NCI-H146 (cell line): ENCODE data around the gene ADAMTSL5.
"Not testable (repeated sequence)": the region's sequence is repeated elsewhere in the genome, so short reads cannot be mapped to it uniquely, and the experiment has no call there.

Experiments used
- DNase-seq: peaks from one replicate; lab custom pipeline; 2025; lab: John Stamatoyannopoulos, UW

Gene ADAMTSL5

GRCh38 chr19:1512671-1513498 is at the start of gene ADAMTSL5:
Gene ADAMTSL5 (minus strand): TSS chr19:1513019. CDS start chr19:1510943, 2,076 bp downstream.
- no peak for DNase-seq

- no peak for DNase-seq
Measured at GRCh38 chr19:1561236-1561842, 48.5 kb upstream of the ADAMTSL5 start.

GRCh38 chr19:1560286-1560882 is 47.6 kb upstream of the ADAMTSL5 start:
- no peak for DNase-seq

- no peak for DNase-seq
Measured at GRCh38 chr19:1558552-1558951, 45.7 kb upstream of the ADAMTSL5 start.

- DNase-seq, result no peak
Measured at GRCh38 chr19:1556390-1557070, 43.7 kb upstream of the ADAMTSL5 start.

- no peak for DNase-seq
Measured at GRCh38 chr19:1555487-1556389, 42.9 kb upstream of the ADAMTSL5 start.

- no peak for DNase-seq
Measured at GRCh38 chr19:1554968-1555367, 42.1 kb upstream of the ADAMTSL5 start.

GRCh38 chr19:1553415-1553814 is 40.6 kb upstream of the ADAMTSL5 start:
- no peak for DNase-seq

- no peak for DNase-seq
Measured at GRCh38 chr19:1551068-1552040, 38.5 kb upstream of the ADAMTSL5 start.

GRCh38 chr19:1549332-1549945 is 36.6 kb upstream of the ADAMTSL5 start:
- DNase-seq, result no peak

GRCh38 chr19:1540365-1540925 is 27.6 kb upstream of the ADAMTSL5 start:
- no peak for DNase-seq

GRCh38 chr19:1539749-1540148 is 26.9 kb upstream of the ADAMTSL5 start:
- not testable (repeated sequence) for DNase-seq

- no peak for DNase-seq
Measured at GRCh38 chr19:1538978-1539377, 26.2 kb upstream of the ADAMTSL5 start.

GRCh38 chr19:1535699-1536098 is 22.9 kb upstream of the ADAMTSL5 start:
- DNase-seq, result not testable (repeated sequence)

GRCh38 chr19:1534972-1535371 is 22.2 kb upstream of the ADAMTSL5 start:
- DNase-seq, result no peak

GRCh38 chr19:1533510-1534150 is 20.8 kb upstream of the ADAMTSL5 start:
- DNase-seq, result peak; percentile 18

GRCh38 chr19:1532003-1532402 is 19.2 kb upstream of the ADAMTSL5 start:
- no peak for DNase-seq

- DNase-seq, result no peak
Measured at GRCh38 chr19:1531587-1531986, 18.8 kb upstream of the ADAMTSL5 start.

GRCh38 chr19:1530856-1531255 is 18.0 kb upstream of the ADAMTSL5 start:
- not testable (repeated sequence) for DNase-seq
